DMS 273 (cell line): ENCODE results near the gene SLC6A18.
A peak's percentile ranks its signal among the peaks of the same experiment; 100 is the strongest.
"Not testable (repeated sequence)": the region's sequence is repeated elsewhere in the genome, so short reads cannot be mapped to it uniquely, and the experiment has no call there.

ENCODE experiments used
- DNase-seq: peaks from one replicate; lab custom pipeline; 2025; ENCODE audit not compliant: unreplicated experiment; lab: John Stamatoyannopoulos, UW

The SLC6A18 gene

GRCh38 chr5:1274471-1274870 is 49.3 kb downstream of the SLC6A18 start:
- no peak for DNase-seq

GRCh38 chr5:1275397-1276391 is 50.5 kb downstream of the SLC6A18 start:
- not testable (repeated sequence) for DNase-seq

GRCh38 chr5:1276930-1277329 is 51.7 kb downstream of the SLC6A18 start:
- DNase-seq = no peak

GRCh38 chr5:1277331-1277730 is 52.1 kb downstream of the SLC6A18 start:
- no peak for DNase-seq

- no peak for DNase-seq
Measured at GRCh38 chr5:1277781-1278180, 52.6 kb downstream of the SLC6A18 start.

- no peak for DNase-seq
Measured at GRCh38 chr5:1278216-1278615, 53.0 kb downstream of the SLC6A18 start.

- no peak for DNase-seq
Measured at GRCh38 chr5:1278656-1279442, 53.7 kb downstream of the SLC6A18 start.

- no peak for DNase-seq
Measured at GRCh38 chr5:1279443-1280151, 54.4 kb downstream of the SLC6A18 start.

GRCh38 chr5:1280177-1281037 is 55.2 kb downstream of the SLC6A18 start:
- no peak for DNase-seq

- DNase-seq = no peak
Measured at GRCh38 chr5:1281038-1281882, 56.1 kb downstream of the SLC6A18 start.

GRCh38 chr5:1282131-1282992 is 57.2 kb downstream of the SLC6A18 start:
- DNase-seq = peak; percentile 72

- not testable (repeated sequence) for DNase-seq
Measured at GRCh38 chr5:1282993-1283728, 58.0 kb downstream of the SLC6A18 start.

GRCh38 chr5:1283729-1284041 is 58.5 kb downstream of the SLC6A18 start:
- not testable (repeated sequence) for DNase-seq

- not testable (repeated sequence) for DNase-seq
Measured at GRCh38 chr5:1284336-1284970, 59.3 kb downstream of the SLC6A18 start.

- no peak for DNase-seq
Measured at GRCh38 chr5:1285141-1285540, 60.0 kb downstream of the SLC6A18 start.

- no peak for DNase-seq
Measured at GRCh38 chr5:1285883-1286291, 60.7 kb downstream of the SLC6A18 start.
